ENCODE data around the gene CTSF. TPM values are rescaled to one million over a fixed set of nuclear protein-coding genes. Genes with fewer than 3 reads are reported as not detected.

The CTSF gene
- total and polyA plus RNA-seq, 2 donors (not counting 1 experiment from before 2014, with no cell fraction given): 17.1 to 26.6 TPM

DNA sequence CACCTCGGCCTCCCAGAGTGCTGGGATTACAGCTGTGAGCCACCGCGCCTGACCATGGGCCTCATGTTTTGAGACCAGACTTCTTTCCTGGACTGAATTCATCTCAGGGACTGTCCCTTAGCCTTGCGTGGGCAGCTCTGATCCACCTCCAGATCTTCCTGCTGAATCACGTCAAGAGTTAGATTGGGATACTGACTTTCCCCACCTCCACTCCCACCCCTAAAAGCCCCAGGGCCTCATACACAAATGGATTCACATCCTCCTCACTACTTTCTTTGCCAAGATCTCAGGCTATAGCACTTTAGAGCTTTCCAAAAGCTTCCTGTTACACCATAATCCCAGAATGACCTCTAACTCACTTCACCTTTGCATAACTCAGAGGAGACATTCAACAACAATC, 12.4 kb upstream of the CTSF start:
- no peak overlapping the region for H2AFZ ChIP-seq (ENCODE audit: low read length)
- H3K27ac ChIP-seq (ENCODE audit: insufficient read depth, low read length): no peak overlapping the region
- no peaks in the 10 kb centered on the region for H3K79me2 ChIP-seq (ENCODE audit: control insufficient read depth, insufficient read depth, low read length)
- no peak for TF ChIP-seq EZH2 (IDR thresholded peaks at IDR 0.05; ENCODE audit: low read length, missing control alignments)
- TF ChIP-seq, protein P1, sequence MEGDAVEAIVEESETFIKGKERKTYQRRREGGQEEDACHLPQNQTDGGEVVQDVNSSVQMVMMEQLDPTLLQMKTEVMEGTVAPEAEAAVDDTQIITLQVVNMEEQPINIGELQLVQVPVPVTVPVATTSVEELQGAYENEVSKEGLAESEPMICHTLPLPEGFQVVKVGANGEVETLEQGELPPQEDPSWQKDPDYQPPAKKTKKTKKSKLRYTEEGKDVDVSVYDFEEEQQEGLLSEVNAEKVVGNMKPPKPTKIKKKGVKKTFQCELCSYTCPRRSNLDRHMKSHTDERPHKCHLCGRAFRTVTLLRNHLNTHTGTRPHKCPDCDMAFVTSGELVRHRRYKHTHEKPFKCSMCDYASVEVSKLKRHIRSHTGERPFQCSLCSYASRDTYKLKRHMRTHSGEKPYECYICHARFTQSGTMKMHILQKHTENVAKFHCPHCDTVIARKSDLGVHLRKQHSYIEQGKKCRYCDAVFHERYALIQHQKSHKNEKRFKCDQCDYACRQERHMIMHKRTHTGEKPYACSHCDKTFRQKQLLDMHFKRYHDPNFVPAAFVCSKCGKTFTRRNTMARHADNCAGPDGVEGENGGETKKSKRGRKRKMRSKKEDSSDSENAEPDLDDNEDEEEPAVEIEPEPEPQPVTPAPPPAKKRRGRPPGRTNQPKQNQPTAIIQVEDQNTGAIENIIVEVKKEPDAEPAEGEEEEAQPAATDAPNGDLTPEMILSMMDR (conservative IDR thresholded peaks at IDR 0.05 in 1 of 2, IDR thresholded peaks at IDR 0.05 in 1 of 2; ENCODE audit: low read depth in 1 of 2, low read length in 2 of 2): no peak
- H3K27me3 ChIP-seq (ENCODE audit: control insufficient read depth, insufficient read depth, low read length): peaks cover 2% of the 10 kb centered on the region
- no peaks in the 10 kb centered on the region for H4K20me1 ChIP-seq (ENCODE audit: control insufficient read depth, extremely low read depth, insufficient read depth, low read length)
- no peaks in the 10 kb centered on the region for H3K36me3 ChIP-seq (ENCODE audit: control insufficient read depth, insufficient read depth, low read length)
- peaks cover 3% of the 10 kb centered on the region for H3K4me1 ChIP-seq (ENCODE audit: control insufficient read depth, extremely low read depth, insufficient read depth, low read length)
- no peak overlapping the region for H3K4me3 ChIP-seq (replicated peaks in 1 of 4; ENCODE audit: control extremely low read depth in 1 of 4, insufficient read depth in 1 of 4, low read depth in 3 of 4, low read length in 4 of 4)
- no peaks in the 10 kb centered on the region for H3K9me3 ChIP-seq (ENCODE audit: control insufficient read depth, insufficient read depth, low read depth, low read length)
- no peak overlapping the region for H3K4me2 ChIP-seq (ENCODE audit: extremely low read depth, insufficient read depth, low read length)
- DNase-seq (ENCODE audit: low read depth in 2 of 2): no peak
- no peak overlapping the region for H3K9ac ChIP-seq (ENCODE audit: insufficient read depth, low read length)

DNA sequence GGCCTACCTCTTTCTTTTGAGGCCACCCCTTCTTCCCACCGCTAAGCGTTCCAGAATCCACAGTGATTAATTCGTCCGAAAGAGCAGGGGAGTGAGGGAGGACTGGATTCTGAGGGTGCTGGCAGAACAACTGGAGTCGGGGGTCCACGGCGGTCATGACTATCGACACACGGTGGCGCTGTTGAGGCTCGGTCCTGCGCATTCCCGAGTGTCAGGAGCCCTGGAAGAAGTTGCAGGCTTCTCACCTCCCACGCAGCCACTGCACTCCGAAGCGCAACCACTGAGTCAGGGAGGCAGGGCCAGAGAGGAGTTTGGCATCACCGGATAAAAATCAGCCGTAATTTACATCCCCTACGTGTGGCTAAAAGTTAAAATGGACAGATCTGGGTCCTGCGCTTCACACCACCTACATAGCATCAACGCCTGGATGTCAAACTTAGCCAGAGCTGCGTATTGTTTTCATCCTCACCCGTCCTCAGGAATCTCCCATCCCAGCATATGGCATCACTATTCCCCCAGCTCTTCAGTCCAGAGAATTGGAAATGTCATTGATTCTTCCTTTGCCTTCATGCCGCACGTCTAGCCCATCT, 10.7 kb upstream of the CTSF start:
- no peaks in the 10 kb centered on the region for H3K79me2 ChIP-seq (ENCODE audit: control insufficient read depth, insufficient read depth, low read length)
- H4K20me1 ChIP-seq (ENCODE audit: control insufficient read depth, extremely low read depth, insufficient read depth, low read length): no peaks in the 10 kb centered on the region
- H3K4me1 ChIP-seq (ENCODE audit: control insufficient read depth, extremely low read depth, insufficient read depth, low read length): peaks cover 3% of the 10 kb centered on the region
- no peak overlapping the region for H2AFZ ChIP-seq (ENCODE audit: low read length)
- no peak overlapping the region for H3K4me3 ChIP-seq (replicated peaks in 1 of 4; ENCODE audit: control extremely low read depth in 1 of 4, insufficient read depth in 1 of 4, low read depth in 3 of 4, low read length in 4 of 4)
- peak; percentile 65 to 73 for DNase-seq (ENCODE audit: low read depth in 2 of 2)
- no peaks in the 10 kb centered on the region for H3K9me3 ChIP-seq (ENCODE audit: control insufficient read depth, insufficient read depth, low read depth, low read length)
- H3K4me2 ChIP-seq (ENCODE audit: extremely low read depth, insufficient read depth, low read length): peak overlapping the region; percentile 17
- no peak overlapping the region for H3K9ac ChIP-seq (ENCODE audit: insufficient read depth, low read length)
- no peak for TF ChIP-seq EZH2 (IDR thresholded peaks at IDR 0.05; ENCODE audit: low read length, missing control alignments)
- TF ChIP-seq, protein P1 (conservative IDR thresholded peaks at IDR 0.05 in 1 of 2, IDR thresholded peaks at IDR 0.05 in 1 of 2; ENCODE audit: low read depth in 1 of 2, low read length in 2 of 2): peak; percentile 79 to 84
- no peak overlapping the region for H3K27ac ChIP-seq (ENCODE audit: insufficient read depth, low read length)
- H3K36me3 ChIP-seq (ENCODE audit: control insufficient read depth, insufficient read depth, low read length): no peaks in the 10 kb centered on the region
- peaks cover 5% of the 10 kb centered on the region for H3K27me3 ChIP-seq (ENCODE audit: control insufficient read depth, insufficient read depth, low read length)

DNA sequence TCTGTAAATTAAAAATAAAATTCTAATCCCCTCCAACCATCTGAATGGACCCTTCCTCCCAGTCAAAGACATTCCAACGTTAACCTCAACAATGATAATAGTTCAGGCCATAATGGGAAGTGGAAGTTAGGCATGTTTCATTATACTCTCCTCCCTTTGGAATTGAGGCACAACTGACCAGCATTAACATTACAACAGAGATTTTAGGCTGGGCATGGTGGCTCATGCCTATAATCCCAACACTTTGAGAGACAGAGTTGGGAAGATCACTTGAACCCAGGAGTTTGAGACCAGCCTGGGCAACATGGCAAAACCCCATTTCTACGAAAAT, 2.4 kb upstream of the CTSF start:
- Histone ChIP-seq H4K20me1 (ENCODE audit: control insufficient read depth, extremely low read depth, insufficient read depth, low read length) (no peaks in the 10 kb centered on the region), H3K9me3 (ENCODE audit: control insufficient read depth, insufficient read depth, low read depth, low read length) (no peaks in the 10 kb centered on the region), H3K36me3 (ENCODE audit: control insufficient read depth, insufficient read depth, low read length) (no peaks in the 10 kb centered on the region), H3K4me1 (ENCODE audit: control insufficient read depth, extremely low read depth, insufficient read depth, low read length) (no peaks in the 10 kb centered on the region), H3K27me3 (ENCODE audit: control insufficient read depth, insufficient read depth, low read length) (peaks cover 6% of the 10 kb centered on the region), H3K79me2 (ENCODE audit: control insufficient read depth, insufficient read depth, low read length) (no peaks in the 10 kb centered on the region), H3K4me2 (ENCODE audit: extremely low read depth, insufficient read depth, low read length) (no peak overlapping the region), H3K4me3 (replicated peaks in 1 of 4; ENCODE audit: control extremely low read depth in 1 of 4, insufficient read depth in 1 of 4, low read depth in 3 of 4, low read length in 4 of 4) (no peak overlapping the region), H3K9ac (ENCODE audit: insufficient read depth, low read length) (no peak overlapping the region), H2AFZ (ENCODE audit: low read length) (no peak overlapping the region), H3K27ac (ENCODE audit: insufficient read depth, low read length) (no peak overlapping the region)
- TF ChIP-seq, protein P1 (conservative IDR thresholded peaks at IDR 0.05 in 1 of 2, IDR thresholded peaks at IDR 0.05 in 1 of 2; ENCODE audit: low read depth in 1 of 2, low read length in 2 of 2): no peak
- TF ChIP-seq EZH2 (IDR thresholded peaks at IDR 0.05; ENCODE audit: low read length, missing control alignments): no peak
- DNase-seq (ENCODE audit: low read depth in 2 of 2): no peak

All from fibroblast of lung (primary cell).